Body of pancreas (tissue), 4 donors: Measurements from ENCODE around the gene TENT5C.

Source experiments
- CTCF ChIP-seq, 7 experiments: fragments of 450-650 bp in 4 of 7; fragments of 200-600 bp in 3 of 7; sonication (generic) in 3 of 7; IDR thresholded peaks; one replicate each; pipeline ENCODE4 v1.5.1; 2016 to 2019; ENCODE audit warnings: antibody characterized with exemption in 7 of 7
- POLR2A ChIP-seq, 3 donors: fragments of 450-650 bp; IDR thresholded peaks; one replicate each; pipeline ENCODE4 v1.6.1; 2016; ENCODE audit warnings: antibody characterized with exemption in 3 of 3, mild to moderate bottlenecking in 2 of 3

GRCh38 chr1:117559139-117559538, 46.7 kb upstream of the TENT5C start:
- TF ChIP-seq CTCF (IDR thresholded peaks at IDR 0.05) (no peak), POLR2A (IDR thresholded peaks at IDR 0.05) (no peak)
